GM12878 (cell line): ENCODE results near the gene STX1A. TPM values are rescaled to one million over a fixed set of nuclear protein-coding genes. Genes with fewer than 3 reads are reported as not detected.

Experiments
- BCL3 ChIP-seq: IDR thresholded peaks from 2 replicates; pipeline ENCODE4 v1.6.1; 2011; ENCODE audit warnings: borderline replicate concordance, low read depth, mild to moderate bottlenecking, moderate library complexity, low read length; ENCODE audit not compliant: insufficient read depth, poor library complexity, severe bottlenecking
- BHLHE40 ChIP-seq, 2 experiments: fragments of 450-650 bp in 1 of 2; IDR thresholded peaks; 2 replicates each; pipeline ENCODE4 v1.6.1; 2011 to 2017; ENCODE audit warnings: low read depth in 2 of 2, borderline replicate concordance in 1 of 2, improper control_type of control experiment in 1 of 2, low read length in 1 of 2, mild to moderate bottlenecking in 1 of 2
- EED ChIP-seq: sonication (generic); IDR thresholded peaks from 2 replicates; pipeline ENCODE4 v1.6.1; 2016; ENCODE audit warnings: antibody characterized with exemption, low read depth
- GATAD2B ChIP-seq: fragments of 450-650 bp; conservative IDR thresholded peaks from 2 replicates; pipeline ENCODE4 v1.6.1; 2017; ENCODE audit warnings: low read depth, mild to moderate bottlenecking, moderate library complexity
- IKZF2 ChIP-seq, 2 experiments: fragments of 450-650 bp; IDR thresholded peaks; 2 replicates each; pipeline ENCODE4 v1.6.1; 2017; ENCODE audit warnings: mild to moderate bottlenecking in 2 of 2, moderate library complexity in 2 of 2
- MEF2A ChIP-seq: IDR thresholded peaks from 2 replicates; pipeline ENCODE4 v1.6.1; 2011; ENCODE audit warnings: low read depth, mild to moderate bottlenecking, low read length, moderate library complexity; ENCODE audit not compliant: insufficient read depth
- POLR2AphosphoS5 ChIP-seq: IDR thresholded peaks from 2 replicates; pipeline ENCODE4 v1.6.1; 2011; ENCODE audit warnings: mild to moderate bottlenecking, low read length, inconsistent platforms
- REST ChIP-seq: IDR thresholded peaks from 2 replicates; pipeline ENCODE4 v1.6.1; 2012; ENCODE audit warnings: mild to moderate bottlenecking, low read depth, low read length
- SMARCA5 ChIP-seq: fragments of 450-650 bp; IDR thresholded peaks from 2 replicates; pipeline ENCODE4 v1.6.1; 2017; ENCODE audit warnings: mild to moderate bottlenecking
- ZNF384 ChIP-seq: IDR thresholded peaks from 2 replicates; pipeline ENCODE4 v1.6.1; 2012; ENCODE audit warnings: low read depth, mild to moderate bottlenecking, low read length, improper control_type of control experiment, borderline replicate concordance
- ZNF687 ChIP-seq: fragments of 450-650 bp; IDR thresholded peaks from 2 replicates; pipeline ENCODE4 v1.6.1; 2017; ENCODE audit warnings: mild to moderate bottlenecking, moderate library complexity
- polyA plus RNA-seq, 11 experiments: library from polyadenylated mRNA; depleted of rRNA in 4 of 11; unstranded in 6 of 11; stranded (reverse) in 5 of 11; fragments of >200 nt; fragmentation: Nextera tagmentation in 4 of 11; fragmentation: Illumina TruSeq in 1 of 11; extraction: Ambion mirVana in 4 of 11; extraction: Trizol in 1 of 11; gene quantifications; 1 replicate in 1 of 11; 2 replicates in 10 of 11; pipeline versions ENCODE4 v1.2.1 to v1.2.3, GENCODE V29; 2011 to 2016; ENCODE audit warnings: inconsistent platforms in 2 of 11, missing spikeins in 2 of 11, low read depth in 1 of 11
- total RNA-seq, 4 experiments: library from RNA; depleted of rRNA in 3 of 4; stranded (reverse); fragments of >200 nt in 3 of 4; fragmentation: Illumina TruSeq in 1 of 4; extraction: Trizol in 1 of 4; gene quantifications; 2 replicates each; pipeline versions ENCODE4 v1.2.1 to v1.2.3, GENCODE V29; 2013 to 2021
- TF ChIP-seq, protein P1 (sequence below): fragments of 450-650 bp; IDR thresholded peaks from 2 replicates; pipeline ENCODE4 v1.6.1; 2018; ENCODE audit warnings: borderline replicate concordance, mild to moderate bottlenecking; ENCODE audit not compliant: partially characterized antibody
- TF ChIP-seq, protein P2 (sequence below): fragments of 450-650 bp; conservative IDR thresholded peaks from 2 replicates; pipeline ENCODE4 v1.6.1; 2017; ENCODE audit warnings: mild to moderate bottlenecking, moderate library complexity

Gene STX1A
- total and polyA plus RNA-seq, 10 of the 15 experiments (the other 5 are each of a cell fraction or from before 2014, with no cell fraction given): 0.15 to 5.3 (median 2.5) TPM

DNA sequence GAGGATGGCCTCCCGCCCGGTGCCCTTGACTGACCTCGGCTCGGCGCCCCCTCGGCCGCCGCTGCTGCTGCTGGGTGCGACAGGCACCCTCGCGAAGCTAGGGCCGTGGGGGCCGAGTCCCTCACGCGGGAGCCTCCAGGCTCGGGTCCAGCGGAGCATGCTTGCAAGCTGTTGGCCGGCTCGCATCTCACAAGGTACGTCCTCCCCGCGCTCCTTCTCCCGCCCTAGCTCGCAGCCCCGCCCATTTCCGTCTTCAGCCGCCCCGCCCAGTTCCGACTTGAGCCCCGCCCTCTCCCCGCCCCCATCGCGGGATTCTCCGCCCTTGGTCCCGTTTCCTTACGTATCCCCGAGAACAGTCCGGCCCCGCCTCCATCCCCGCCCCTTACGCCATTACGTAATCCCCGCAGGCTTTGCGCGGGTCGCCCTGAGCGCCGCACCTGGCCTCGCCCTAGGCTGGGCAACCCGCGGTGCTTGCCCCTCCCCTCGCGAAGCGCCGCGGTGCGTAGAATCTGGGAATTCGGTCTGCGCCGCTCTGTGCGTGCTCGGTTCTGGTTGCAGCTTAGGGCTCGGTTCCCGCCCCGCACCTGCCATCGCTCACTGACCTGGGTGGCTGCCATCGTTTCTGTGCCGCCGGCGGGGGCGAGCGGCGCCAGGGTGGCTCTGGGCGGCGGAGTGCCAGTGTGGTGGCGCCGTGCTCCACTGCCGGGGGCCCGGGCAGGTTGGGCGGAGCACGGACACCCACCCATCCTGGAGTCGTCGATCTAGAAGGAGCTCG is 19.3 kb upstream of the STX1A start, which contains the start of gene ABHD11 (continued):
- TF ChIP-seq, protein P1, sequence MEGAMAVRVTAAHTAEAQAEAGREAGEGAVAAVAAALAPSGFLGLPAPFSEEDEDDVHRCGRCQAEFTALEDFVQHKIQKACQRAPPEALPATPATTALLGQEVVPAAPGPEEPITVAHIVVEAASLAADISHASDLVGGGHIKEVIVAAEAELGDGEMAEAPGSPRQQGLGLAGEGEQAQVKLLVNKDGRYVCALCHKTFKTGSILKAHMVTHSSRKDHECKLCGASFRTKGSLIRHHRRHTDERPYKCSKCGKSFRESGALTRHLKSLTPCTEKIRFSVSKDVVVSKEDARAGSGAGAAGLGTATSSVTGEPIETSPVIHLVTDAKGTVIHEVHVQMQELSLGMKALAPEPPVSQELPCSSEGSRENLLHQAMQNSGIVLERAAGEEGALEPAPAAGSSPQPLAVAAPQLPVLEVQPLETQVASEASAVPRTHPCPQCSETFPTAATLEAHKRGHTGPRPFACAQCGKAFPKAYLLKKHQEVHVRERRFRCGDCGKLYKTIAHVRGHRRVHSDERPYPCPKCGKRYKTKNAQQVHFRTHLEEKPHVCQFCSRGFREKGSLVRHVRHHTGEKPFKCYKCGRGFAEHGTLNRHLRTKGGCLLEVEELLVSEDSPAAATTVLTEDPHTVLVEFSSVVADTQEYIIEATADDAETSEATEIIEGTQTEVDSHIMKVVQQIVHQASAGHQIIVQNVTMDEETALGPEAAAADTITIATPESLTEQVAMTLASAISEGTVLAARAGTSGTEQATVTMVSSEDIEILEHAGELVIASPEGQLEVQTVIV: no peak
- TF ChIP-seq, protein P2, sequence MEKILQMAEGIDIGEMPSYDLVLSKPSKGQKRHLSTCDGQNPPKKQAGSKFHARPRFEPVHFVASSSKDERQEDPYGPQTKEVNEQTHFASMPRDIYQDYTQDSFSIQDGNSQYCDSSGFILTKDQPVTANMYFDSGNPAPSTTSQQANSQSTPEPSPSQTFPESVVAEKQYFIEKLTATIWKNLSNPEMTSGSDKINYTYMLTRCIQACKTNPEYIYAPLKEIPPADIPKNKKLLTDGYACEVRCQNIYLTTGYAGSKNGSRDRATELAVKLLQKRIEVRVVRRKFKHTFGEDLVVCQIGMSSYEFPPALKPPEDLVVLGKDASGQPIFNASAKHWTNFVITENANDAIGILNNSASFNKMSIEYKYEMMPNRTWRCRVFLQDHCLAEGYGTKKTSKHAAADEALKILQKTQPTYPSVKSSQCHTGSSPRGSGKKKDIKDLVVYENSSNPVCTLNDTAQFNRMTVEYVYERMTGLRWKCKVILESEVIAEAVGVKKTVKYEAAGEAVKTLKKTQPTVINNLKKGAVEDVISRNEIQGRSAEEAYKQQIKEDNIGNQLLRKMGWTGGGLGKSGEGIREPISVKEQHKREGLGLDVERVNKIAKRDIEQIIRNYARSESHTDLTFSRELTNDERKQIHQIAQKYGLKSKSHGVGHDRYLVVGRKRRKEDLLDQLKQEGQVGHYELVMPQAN: peak; percentile 59
- TF ChIP-seq BCL3 (peak; percentile 19), REST (no peak), GATAD2B (peak; percentile 85), ZNF384 (no peak), SMARCA5 (peak; percentile 36; the same call in 1 of the 2 replicates), POLR2AphosphoS5 (peak; percentile 80), IKZF2 (IDR thresholded peaks at IDR 0.05) (peak; percentile 62 to 80), MEF2A (no peak), EED (peak; percentile 55), BHLHE40 (IDR thresholded peaks at IDR 0.05; ENCODE audit: borderline replicate concordance in 1 of 2, low read depth in 2 of 2, low read length in 1 of 2) (peak in 1 of 2 experiments; percentile 59; a peak in 2 of 4 replicates), ZNF687 (peak; percentile 63)
